Vagina (tissue), 2 donors: ENCODE data around the gene RBM19. TPM values are rescaled to one million over a fixed set of nuclear protein-coding genes. Genes with fewer than 3 reads are reported as not detected.

ENCODE experiments used
- DNase-seq, 2 donors: peaks; one replicate each; pipeline ENCODE4 v3.0.0-alpha.2; 2017; ENCODE audit errors: extremely low spot score in 2 of 2
- H3K27ac ChIP-seq: fragments of 200-600 bp; sonication (generic); one replicate; pipeline ENCODE4 v1.5.1; 2019
- H3K27me3 ChIP-seq: fragments of 200-600 bp; sonication (generic); one replicate; pipeline ENCODE4 v1.5.1; 2019
- H3K36me3 ChIP-seq, 2 donors: fragments of 200-600 bp; sonication (generic); one replicate each; pipeline ENCODE4 v1.5.1; 2017 to 2019
- H3K4me1 ChIP-seq: fragments of 200-600 bp; sonication (generic); one replicate; pipeline ENCODE4 v1.5.1; 2019
- H3K4me3 ChIP-seq, 2 donors: fragments of 200-600 bp; sonication (generic); 1 replicate in 1 of 2; 2 replicates in 1 of 2; pipeline ENCODE4 v1.5.1; 2016 to 2019
- H3K9me3 ChIP-seq: fragments of 200-600 bp; sonication (generic); one replicate; pipeline ENCODE4 v1.5.1; 2019
- POLR2A ChIP-seq, 2 donors: fragments of 450-650 bp; IDR thresholded peaks; one replicate each; pipeline ENCODE4 v1.6.1; 2017; ENCODE audit warnings: antibody characterized with exemption in 2 of 2, mild to moderate bottlenecking in 2 of 2, moderate library complexity in 2 of 2
- POLR2AphosphoS5 ChIP-seq, 2 donors: sonication (generic); formaldehyde crosslinking; IDR thresholded peaks; one replicate each; pipeline ENCODE4 v1.9.0; 2017; ENCODE audit warnings: antibody characterized with exemption in 2 of 2, mild to moderate bottlenecking in 2 of 2, low read depth in 1 of 2; ENCODE audit not compliant: insufficient read depth in 1 of 2
- intact Hi-C: fragments of 100-400 bp; cut with DNase I; formaldehyde crosslinking; loops from one replicate; pipeline ENCODE4 v1.15.1; 2023
- total RNA-seq: library from RNA; depleted of rRNA; stranded (reverse); fragments of >200 nt; gene quantifications from one replicate; pipeline ENCODE4 v1.2.3, GENCODE V29; 2016
- TF ChIP-seq, protein P1 (sequence below), 3 experiments: fragments of 450-650 bp in 2 of 3; fragments of 200-600 bp in 1 of 3; sonication (generic) in 1 of 3; IDR thresholded peaks; one replicate each; pipeline ENCODE4 v1.5.1; 2017 to 2019; ENCODE audit warnings: antibody characterized with exemption in 3 of 3, mild to moderate bottlenecking in 2 of 3, moderate library complexity in 2 of 3

The RBM19 gene
- total RNA-seq, 1 donor from 2014 or later = 25.5 TPM

DNA sequence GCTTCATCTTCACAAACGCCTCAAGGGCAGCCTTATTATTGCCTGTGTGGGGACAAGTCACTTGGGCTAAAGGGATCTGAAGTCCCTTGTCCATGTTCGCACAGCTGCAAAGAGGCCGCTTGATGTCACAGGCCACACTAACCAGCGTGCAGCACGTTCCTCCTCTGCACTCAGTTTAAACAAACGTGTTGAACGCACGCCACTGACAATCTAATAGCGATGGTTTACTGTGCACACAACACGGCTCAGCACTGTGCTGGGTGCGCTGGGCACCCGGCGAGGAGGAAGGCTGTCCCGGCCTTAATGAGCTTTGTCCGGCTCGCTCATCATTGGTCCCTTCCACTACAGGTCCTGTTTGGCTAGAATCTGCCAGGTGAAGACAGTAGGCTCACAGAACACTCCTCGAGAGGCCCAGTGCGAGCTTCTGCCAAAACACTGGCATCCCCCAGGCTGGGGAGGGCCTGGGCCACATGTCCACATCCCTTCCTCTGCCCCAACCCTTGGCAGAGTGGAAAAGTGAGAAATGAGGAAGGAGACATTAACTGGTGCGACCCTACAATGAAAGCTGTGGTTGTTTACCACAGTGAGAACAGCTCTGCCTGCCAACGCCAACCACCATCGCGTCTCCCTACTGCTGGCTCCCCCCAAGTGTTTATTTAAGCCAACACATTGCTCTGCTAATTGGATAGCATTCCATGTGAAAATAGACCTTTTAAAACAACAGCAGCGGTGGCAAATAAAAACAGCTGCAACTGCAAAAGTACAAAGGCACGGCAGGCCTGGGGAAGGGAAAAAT is 113.2 kb downstream of the RBM19 start:
- TF ChIP-seq POLR2AphosphoS5 (IDR thresholded peaks at IDR 0.05; ENCODE audit: insufficient read depth in 1 of 2, low read depth in 1 of 2) (no peak), POLR2A (IDR thresholded peaks at IDR 0.05) (no peak)
- TF ChIP-seq, protein P1, sequence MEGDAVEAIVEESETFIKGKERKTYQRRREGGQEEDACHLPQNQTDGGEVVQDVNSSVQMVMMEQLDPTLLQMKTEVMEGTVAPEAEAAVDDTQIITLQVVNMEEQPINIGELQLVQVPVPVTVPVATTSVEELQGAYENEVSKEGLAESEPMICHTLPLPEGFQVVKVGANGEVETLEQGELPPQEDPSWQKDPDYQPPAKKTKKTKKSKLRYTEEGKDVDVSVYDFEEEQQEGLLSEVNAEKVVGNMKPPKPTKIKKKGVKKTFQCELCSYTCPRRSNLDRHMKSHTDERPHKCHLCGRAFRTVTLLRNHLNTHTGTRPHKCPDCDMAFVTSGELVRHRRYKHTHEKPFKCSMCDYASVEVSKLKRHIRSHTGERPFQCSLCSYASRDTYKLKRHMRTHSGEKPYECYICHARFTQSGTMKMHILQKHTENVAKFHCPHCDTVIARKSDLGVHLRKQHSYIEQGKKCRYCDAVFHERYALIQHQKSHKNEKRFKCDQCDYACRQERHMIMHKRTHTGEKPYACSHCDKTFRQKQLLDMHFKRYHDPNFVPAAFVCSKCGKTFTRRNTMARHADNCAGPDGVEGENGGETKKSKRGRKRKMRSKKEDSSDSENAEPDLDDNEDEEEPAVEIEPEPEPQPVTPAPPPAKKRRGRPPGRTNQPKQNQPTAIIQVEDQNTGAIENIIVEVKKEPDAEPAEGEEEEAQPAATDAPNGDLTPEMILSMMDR (IDR thresholded peaks at IDR 0.05) = no peak
- intact Hi-C loops = no loop called here
- DNase-seq = no peak
- Histone ChIP-seq H3K27ac (no peak overlapping the region), H3K36me3 (peaks cover 0 to 25% of the 10 kb centered on the region in 2 donors), H3K4me1 (no peaks in the 10 kb centered on the region), H3K9me3 (no peaks in the 10 kb centered on the region), H3K27me3 (no peaks in the 10 kb centered on the region), H3K4me3 (no peak overlapping the region)

DNA sequence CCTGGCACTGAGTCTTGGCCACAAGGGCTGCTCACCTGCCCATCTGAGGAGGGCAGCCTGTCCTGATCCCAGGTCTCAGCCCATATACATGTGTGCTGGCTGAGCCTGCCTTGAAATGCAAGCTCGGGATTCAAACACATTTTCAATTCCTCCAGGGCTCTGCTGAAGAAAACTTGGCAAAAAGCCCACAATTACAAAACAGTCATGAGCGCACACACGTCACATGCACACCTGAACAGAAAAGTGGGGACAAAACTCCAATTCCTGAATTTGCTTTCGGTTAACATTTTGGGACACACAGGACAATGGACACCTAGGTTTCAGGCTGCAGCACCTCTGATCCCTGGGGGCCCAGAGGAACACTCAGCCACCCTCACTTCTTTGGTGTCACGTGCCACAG is 113.9 kb downstream of the RBM19 start:
- Histone ChIP-seq H3K4me3 (no peak overlapping the region), H3K36me3 (peaks cover 0 to 22% of the 10 kb centered on the region in 2 donors), H3K27me3 (no peaks in the 10 kb centered on the region), H3K9me3 (no peaks in the 10 kb centered on the region), H3K4me1 (no peaks in the 10 kb centered on the region), H3K27ac (no peak overlapping the region)
- intact Hi-C loops = no loop called here
- TF ChIP-seq, protein P1 (IDR thresholded peaks at IDR 0.05) = no peak
- TF ChIP-seq POLR2AphosphoS5 (IDR thresholded peaks at IDR 0.05; ENCODE audit: insufficient read depth in 1 of 2, low read depth in 1 of 2) = no peak
- DNase-seq = no peak

DNA sequence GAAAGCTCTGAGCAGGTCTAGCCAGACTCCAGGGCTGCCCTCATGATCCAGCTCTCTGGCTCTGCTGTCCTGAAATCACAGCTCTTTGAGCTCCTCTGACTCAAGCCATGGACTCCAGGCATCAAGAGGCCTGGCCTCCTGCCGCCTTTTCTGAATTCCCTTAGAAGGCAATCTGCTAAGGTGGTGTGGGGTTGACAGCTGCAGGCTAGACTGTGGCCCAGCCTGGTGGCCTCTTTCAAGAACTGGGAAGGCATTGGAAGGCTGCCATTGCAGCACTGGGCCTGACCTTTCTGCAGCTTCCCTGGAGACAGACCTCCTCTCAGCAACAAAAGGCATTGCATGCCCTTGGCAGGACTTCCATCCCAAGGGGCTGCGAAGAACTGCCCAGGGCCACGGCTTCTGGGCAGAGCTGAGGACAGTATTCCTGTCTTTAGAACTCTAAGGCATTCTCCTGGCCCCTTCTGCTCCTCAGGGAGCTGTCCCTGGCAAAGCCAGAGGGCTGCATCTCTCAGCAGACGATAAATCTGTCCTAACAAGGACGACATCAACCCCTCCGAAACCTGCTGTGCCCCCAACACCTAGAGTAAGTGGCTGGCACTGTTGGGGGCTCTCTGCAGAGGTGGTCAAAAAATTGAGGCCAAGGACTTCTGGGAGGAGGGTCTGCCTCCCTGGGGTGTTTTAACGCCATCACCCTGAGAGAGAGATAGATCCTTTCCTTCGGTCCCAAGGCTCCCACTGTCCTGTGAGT is 115.6 kb downstream of the RBM19 start:
- TF ChIP-seq POLR2AphosphoS5 (IDR thresholded peaks at IDR 0.05; ENCODE audit: insufficient read depth in 1 of 2, low read depth in 1 of 2) = peak in 1 of 2 donors; percentile 23
- TF ChIP-seq, protein P1 (IDR thresholded peaks at IDR 0.05) = no peak
- Histone ChIP-seq H3K4me1 (no peaks in the 10 kb centered on the region), H3K9me3 (no peaks in the 10 kb centered on the region), H3K4me3 (no peak overlapping the region), H3K27ac (no peak overlapping the region), H3K36me3 (peaks cover 0 to 6% of the 10 kb centered on the region in 2 donors), H3K27me3 (no peaks in the 10 kb centered on the region)
- intact Hi-C loops = no loop called here
- DNase-seq = no peak

DNA sequence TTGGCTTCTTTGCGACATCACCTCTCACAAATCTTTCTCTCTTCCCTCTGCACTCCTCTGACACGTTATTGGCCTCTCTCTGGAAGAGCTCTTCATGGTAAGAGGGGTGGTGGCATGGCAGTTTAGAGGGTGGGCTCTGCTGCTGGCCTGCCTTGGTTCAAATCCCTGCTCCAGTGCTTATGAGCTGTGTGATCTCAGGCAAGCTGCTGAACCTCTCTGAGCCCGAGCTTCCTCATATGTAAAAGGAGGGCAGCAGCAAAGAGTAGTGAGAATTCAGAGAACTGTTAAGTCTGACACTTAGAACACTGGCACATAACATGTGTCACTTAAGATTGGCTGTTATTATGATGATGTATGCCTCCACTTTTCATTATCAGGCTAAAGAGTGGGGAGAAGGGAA is 118.3 kb downstream of the RBM19 start:
- H3K4me3 ChIP-seq = no peak overlapping the region

GRCh38 chr12:113846883-113847755 is 119.0 kb downstream of the RBM19 start:
- TF ChIP-seq POLR2A (IDR thresholded peaks at IDR 0.05) (no peak), POLR2AphosphoS5 (IDR thresholded peaks at IDR 0.05; ENCODE audit: insufficient read depth in 1 of 2, low read depth in 1 of 2) (no peak)
- TF ChIP-seq, protein P1 (IDR thresholded peaks at IDR 0.05) = no peak

More for the DNA sequence above, 118.3 kb downstream of the RBM19 start:
- H3K36me3 ChIP-seq = peaks cover 0 to 22% of the 10 kb centered on the region in 2 donors
- H3K9me3 ChIP-seq = no peaks in the 10 kb centered on the region
- no peak overlapping the region for H3K27ac ChIP-seq
- intact Hi-C loops = no loop called here
- no peak for DNase-seq
- TF ChIP-seq POLR2AphosphoS5 (IDR thresholded peaks at IDR 0.05; ENCODE audit: insufficient read depth in 1 of 2, low read depth in 1 of 2) = no peak
- H3K4me1 ChIP-seq = no peaks in the 10 kb centered on the region
- H3K27me3 ChIP-seq = no peaks in the 10 kb centered on the region

More at GRCh38 chr12:113846883-113847755, 119.0 kb downstream of the RBM19 start:
- Histone ChIP-seq H3K9me3 (no peaks in the 10 kb centered on the region), H3K36me3 (peaks cover 0 to 22% of the 10 kb centered on the region in 2 donors), H3K27ac (no peak overlapping the region), H3K4me3 (no peak overlapping the region), H3K27me3 (no peaks in the 10 kb centered on the region), H3K4me1 (no peaks in the 10 kb centered on the region)
- intact Hi-C loops = no loop called here
- DNase-seq = no peak
